Pancreas (tissue), 10 donors: ENCODE results near the gene SMAD3. TPM values are rescaled to one million over a fixed set of nuclear protein-coding genes. Genes with fewer than 3 reads are reported as not detected.
A peak's percentile ranks its signal among the peaks of the same experiment; 100 is the strongest.

Source experiments
- ATAC-seq, 4 donors: fragments of 200-7000 bp; cut with Tn5 transposase; one replicate each; pipeline versions ENCODE4 v1.8.0 to v1.9.1; 2020; ENCODE audit warnings: mild to moderate bottlenecking in 4 of 4, moderate library complexity in 4 of 4
- DNase-seq, 6 donors: peaks; one replicate each; pipeline ENCODE4 v3.0.0-alpha.2; 2020
- FAIRE-seq: peaks from 2 replicates; lab custom pipeline; 2012; peaks lifted over from hg19 to GRCh38; lab: Jason Lieb, UNC
- H3K27ac ChIP-seq, 4 donors: fragments of 200-600 bp; sonication (generic); 1 replicate in 3 of 4; 2 replicates in 1 of 4; pipeline versions ENCODE4 v1.5.0 to v1.8.0; 2020
- H3K27me3 ChIP-seq, 4 donors: fragments of 200-600 bp; one replicate each; pipeline ENCODE4 v1.8.0; 2021
- H3K36me3 ChIP-seq, 3 donors: fragments of 200-600 bp; sonication (generic) in 1 of 3; one replicate each; pipeline versions ENCODE4 v1.5.0 to v1.8.0; 2020 to 2021
- H3K4me1 ChIP-seq, 3 donors: fragments of 200-600 bp; one replicate each; pipeline ENCODE4 v1.8.0; 2021
- H3K4me3 ChIP-seq, 4 donors: fragments of 200-600 bp; sonication (generic) in 2 of 4; one replicate each; pipeline versions ENCODE4 v1.5.0 to v1.8.0; 2020 to 2021
- H3K9me3 ChIP-seq, 4 donors: fragments of 200-600 bp; one replicate each; pipeline ENCODE4 v1.8.0; 2021
- CTCF ChIP-seq, 4 donors: fragments of 200-600 bp; sonication (generic) in 3 of 4; IDR thresholded peaks; one replicate each; pipeline versions ENCODE4 v1.5.0 to v1.8.0; 2021; ENCODE audit warnings: antibody characterized with exemption in 4 of 4
- WGBS, 2 donors: extraction: QIAGEN DNeasy Blood & Tissue Kit; methylation state at CpG; one replicate each; pipeline ENCODE4 v1.1.7; 2013; 5-methylcytosine and 5-hydroxymethylcytosine counted together
- intact Hi-C, 3 donors: fragments of 100-400 bp; cut with DNase I; formaldehyde crosslinking; loops; one replicate each; pipeline versions ENCODE4 v1.11.1 to v1.14.2; 2022
- polyA plus RNA-seq, 2 donors: library from polyadenylated mRNA; stranded (reverse); fragments of 200-250 nt; gene quantifications; one replicate each; pipeline ENCODE4 v1.2.3, GENCODE V29; 2013
- total RNA-seq, 6 donors: library from RNA; stranded (reverse); fragmentation: NEBNext Ultra II Directional in 4 of 6; extraction: Animal tissue kit (Norgen Biotek cat#: 25700) in 4 of 6; gene quantifications; one replicate each; pipeline versions ENCODE4 v1.2.1 to v1.2.4, GENCODE V29; 2021 to 2023
- donor health status: healthy with polysubstance abuse.
- donor health status: DM: no; HTN: no; CAD: no; lungs with moderate emphysema.
- donor health status: DM: no; HTN: no; CAD: no.
- donor health status: control.
- donor health status: control.
- donor health status: Bipolar disorder and iron deficiency.
- donor health status: DM: yes; HTN: yes; CAD: no.
- donor health status: DM: no; HTN: no; CAD: no.
- donor health status: DM: no; HTN: no; CAD: no.
- donor health status: DM: yes; HTN: yes; CAD: no.

Gene SMAD3
- total and polyA plus RNA-seq, 8 donors = 7.9 to 42.5 (median 21.4) TPM

- TF ChIP-seq CTCF (IDR thresholded peaks at IDR 0.05) = no peak
- ATAC-seq = peak; percentile 10 to 32 (median 20)
- DNase-seq = no peak
- H3K36me3 ChIP-seq = no peaks in the 10 kb centered on the region
- peaks cover 31 to 53% (median 34%) of the 10 kb centered on the region in 3 donors for H3K4me1 ChIP-seq
- H3K27ac ChIP-seq = peak overlapping the region in 3 of 4 donors; percentile 54 to 78 (median 72)
- H3K9me3 ChIP-seq = no peaks in the 10 kb centered on the region
- no peak overlapping the region for H3K4me3 ChIP-seq
- H3K27me3 ChIP-seq = no peaks in the 10 kb centered on the region
- no peak for FAIRE-seq
- intact Hi-C loops = no loop called here
- 37% methylated on average over 5 of the region's 5 CpGs for WGBS, 2 donors
Observed at GRCh38 chr15:67127331-67127664, 61.9 kb downstream of the SMAD3 start.

- ATAC-seq = peak; percentile 15 to 53 (median 28)
- no peak for TF ChIP-seq CTCF (IDR thresholded peaks at IDR 0.05)
- Histone ChIP-seq H3K27me3 (no peaks in the 10 kb centered on the region), H3K36me3 (no peaks in the 10 kb centered on the region), H3K4me1 (peaks cover 33 to 60% (median 36%) of the 10 kb centered on the region in 3 donors), H3K4me3 (no peak overlapping the region), H3K27ac (peak overlapping the region in 3 of 4 donors; percentile 54 to 78 (median 72)), H3K9me3 (no peaks in the 10 kb centered on the region)
- no peak for DNase-seq
- intact Hi-C loops = no loop called here
- 34 to 43% methylated on average over 4 of the region's 4 CpGs for WGBS, 2 donors
- FAIRE-seq = no peak
Observed at GRCh38 chr15:67127965-67128364, 62.6 kb downstream of the SMAD3 start.

DNA sequence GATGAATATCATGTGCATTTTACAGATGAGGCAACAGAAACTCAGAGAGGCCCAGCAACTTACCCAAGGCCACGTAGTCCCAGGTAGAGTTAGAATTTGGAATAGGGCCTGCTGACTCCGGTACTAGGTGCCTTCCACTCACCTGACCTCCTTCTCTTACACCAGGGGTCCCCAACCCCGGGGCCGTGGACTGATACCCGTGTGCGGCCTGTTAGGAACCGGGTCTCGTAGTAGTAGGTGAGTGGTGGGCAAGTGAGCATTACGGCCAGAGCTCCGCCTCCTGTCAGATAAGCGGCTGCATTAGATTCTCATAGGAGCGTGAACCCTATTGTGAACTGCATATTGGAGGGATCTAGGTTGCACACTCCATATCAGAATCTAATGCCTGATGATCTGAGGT lies 64.8 kb downstream of the SMAD3 start:
- Histone ChIP-seq H3K4me3 (no peak overlapping the region), H3K27me3 (no peaks in the 10 kb centered on the region), H3K4me1 (peaks cover 51 to 72% (median 54%) of the 10 kb centered on the region in 3 donors), H3K9me3 (no peaks in the 10 kb centered on the region), H3K27ac (no peak overlapping the region), H3K36me3 (no peaks in the 10 kb centered on the region)
- FAIRE-seq = no peak
- no peak for ATAC-seq
- intact Hi-C loops = no loop called here
- DNase-seq = no peak
- WGBS, 2 donors = 83 to 85% methylated on average over 12 of the region's 12 CpGs
- no peak for TF ChIP-seq CTCF (IDR thresholded peaks at IDR 0.05)

DNA sequence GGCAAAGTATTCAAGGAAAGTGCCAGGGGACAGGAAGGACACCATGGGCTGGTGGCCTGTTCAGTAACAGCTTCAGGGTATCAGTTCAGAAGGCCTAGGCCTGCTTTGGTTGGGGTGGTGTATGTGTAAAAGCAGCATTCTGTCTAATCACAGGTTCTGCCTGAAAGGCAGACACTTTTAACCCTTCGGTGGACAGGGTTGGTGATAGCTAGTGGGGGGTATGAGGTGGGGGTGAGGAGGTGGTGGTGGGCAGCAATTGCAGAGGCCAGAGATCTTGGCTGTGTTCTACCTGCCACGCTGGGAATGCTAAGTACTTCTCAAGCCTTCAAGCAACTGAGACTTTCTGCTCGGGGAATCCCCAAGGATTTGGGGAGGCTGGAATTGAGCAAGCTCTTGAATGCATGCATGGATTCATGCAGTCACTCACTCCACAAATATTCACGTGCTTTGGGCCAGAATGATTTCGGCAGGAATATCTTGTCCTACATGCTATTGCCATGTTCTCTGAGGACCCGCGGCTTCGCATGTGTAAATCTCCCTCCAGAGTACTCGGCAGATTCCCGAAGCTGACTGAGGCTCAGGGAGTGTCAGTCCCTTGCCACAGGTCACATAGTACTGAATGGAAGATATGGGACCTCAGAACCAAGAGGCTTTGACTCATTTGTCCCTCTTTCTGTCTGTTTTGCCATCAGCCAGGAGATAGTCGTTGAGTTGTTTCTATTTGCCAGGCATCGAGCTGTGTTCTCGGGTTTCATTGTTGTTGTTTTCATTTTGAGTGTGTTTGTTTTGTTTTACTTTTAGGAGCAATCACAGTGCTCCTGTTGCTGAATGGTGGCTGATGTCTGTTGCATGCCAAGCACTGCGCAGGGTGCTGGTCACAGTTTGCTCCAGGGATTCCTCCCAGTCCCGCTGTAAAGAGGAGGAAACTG lies 65.5 kb downstream of the SMAD3 start:
- Histone ChIP-seq H3K27ac (no peak overlapping the region), H3K4me1 (peaks cover 51 to 71% (median 55%) of the 10 kb centered on the region in 3 donors), H3K4me3 (no peak overlapping the region), H3K9me3 (no peaks in the 10 kb centered on the region), H3K27me3 (no peaks in the 10 kb centered on the region), H3K36me3 (no peaks in the 10 kb centered on the region)
- ATAC-seq (no peak), DNase-seq (no peak), FAIRE-seq (no peak)
- no peak for TF ChIP-seq CTCF (IDR thresholded peaks at IDR 0.05)
- 73 to 75% methylated on average over 15 of the region's 15 CpGs for WGBS, 2 donors
- intact Hi-C loops = no loop called here

GRCh38 chr15:67132276-67132675 lies 66.9 kb downstream of the SMAD3 start:
- Histone ChIP-seq H3K4me1 (peaks cover 42 to 69% (median 45%) of the 10 kb centered on the region in 3 donors), H3K27ac (no peak overlapping the region), H3K9me3 (no peaks in the 10 kb centered on the region), H3K4me3 (no peak overlapping the region), H3K36me3 (no peaks in the 10 kb centered on the region), H3K27me3 (no peaks in the 10 kb centered on the region)
- DNase-seq = no peak
- intact Hi-C loops = no loop called here
- FAIRE-seq = no peak
- ATAC-seq = no peak
- WGBS, 2 donors = 72 to 73% methylated on average over 3 of the region's 3 CpGs
- no peak for TF ChIP-seq CTCF (IDR thresholded peaks at IDR 0.05)
